Measurements from ENCODE around the gene STARD13.

DNA sequence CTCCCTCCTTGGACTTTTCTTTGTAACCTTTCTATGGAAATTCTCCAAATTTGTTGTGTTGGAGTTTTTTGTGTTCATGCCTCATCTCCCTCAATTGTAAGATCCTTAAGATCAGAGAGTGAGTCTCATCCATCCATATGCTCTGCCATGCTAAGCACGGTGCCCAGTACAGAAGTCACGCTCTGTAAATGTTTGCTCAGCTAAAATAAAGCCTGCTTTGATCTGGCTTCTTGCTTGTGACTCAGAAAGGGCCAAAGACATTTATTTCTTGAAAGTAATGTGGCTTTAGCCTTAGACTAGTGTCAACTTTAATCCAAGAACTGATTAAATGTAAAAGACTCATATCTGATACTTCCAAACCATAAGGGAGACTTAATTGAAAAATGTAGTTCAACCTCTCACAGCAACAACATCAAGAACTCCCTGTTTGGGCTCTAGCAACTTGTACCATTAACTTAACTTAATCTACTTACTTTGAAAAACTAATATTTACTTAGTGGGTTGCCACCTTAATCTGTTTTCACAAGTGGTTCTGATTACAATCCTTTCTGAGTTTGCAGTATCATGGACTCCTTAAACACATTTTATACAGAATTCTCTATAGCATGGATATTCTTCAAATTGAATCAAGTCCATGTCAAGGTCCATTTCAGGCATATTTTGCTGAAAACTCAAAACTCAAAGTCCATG lies 169.1 kb downstream of the STARD13 start:
- TF ChIP-seq, protein P1, sequence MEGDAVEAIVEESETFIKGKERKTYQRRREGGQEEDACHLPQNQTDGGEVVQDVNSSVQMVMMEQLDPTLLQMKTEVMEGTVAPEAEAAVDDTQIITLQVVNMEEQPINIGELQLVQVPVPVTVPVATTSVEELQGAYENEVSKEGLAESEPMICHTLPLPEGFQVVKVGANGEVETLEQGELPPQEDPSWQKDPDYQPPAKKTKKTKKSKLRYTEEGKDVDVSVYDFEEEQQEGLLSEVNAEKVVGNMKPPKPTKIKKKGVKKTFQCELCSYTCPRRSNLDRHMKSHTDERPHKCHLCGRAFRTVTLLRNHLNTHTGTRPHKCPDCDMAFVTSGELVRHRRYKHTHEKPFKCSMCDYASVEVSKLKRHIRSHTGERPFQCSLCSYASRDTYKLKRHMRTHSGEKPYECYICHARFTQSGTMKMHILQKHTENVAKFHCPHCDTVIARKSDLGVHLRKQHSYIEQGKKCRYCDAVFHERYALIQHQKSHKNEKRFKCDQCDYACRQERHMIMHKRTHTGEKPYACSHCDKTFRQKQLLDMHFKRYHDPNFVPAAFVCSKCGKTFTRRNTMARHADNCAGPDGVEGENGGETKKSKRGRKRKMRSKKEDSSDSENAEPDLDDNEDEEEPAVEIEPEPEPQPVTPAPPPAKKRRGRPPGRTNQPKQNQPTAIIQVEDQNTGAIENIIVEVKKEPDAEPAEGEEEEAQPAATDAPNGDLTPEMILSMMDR (IDR thresholded peaks at IDR 0.05), result no peak
- no peak for TF ChIP-seq POLR2A (IDR thresholded peaks at IDR 0.05)
